Liver (tissue), 9 donors: ENCODE measurements around the gene KCNJ5. TPM values are rescaled to one million over a fixed set of nuclear protein-coding genes. Genes with fewer than 3 reads are reported as not detected.

Experiments
- DNase-seq: peaks from one replicate; pipeline ENCODE4 v3.0.0-alpha.2; 2017; ENCODE audit warnings: low spot score
- H3K27ac ChIP-seq, 2 donors: one replicate each; pipeline ENCODE4 v1.7.0; 2013; ENCODE audit warnings: inconsistent platforms in 2 of 2, low read length in 2 of 2, control low read depth in 1 of 2, low read depth in 1 of 2, mild to moderate bottlenecking in 1 of 2
- H3K27me3 ChIP-seq, 4 donors: one replicate each; pipeline versions ENCODE4 v1.6.1 to v1.7.0; 2013; ENCODE audit warnings: low read length in 3 of 4, inconsistent platforms in 1 of 4, mild to moderate bottlenecking in 1 of 4, moderate library complexity in 1 of 4; ENCODE audit not compliant: control insufficient read depth in 4 of 4, insufficient read depth in 4 of 4
- H3K36me3 ChIP-seq, 4 donors: one replicate each; pipeline versions ENCODE4 v1.6.1 to v1.7.0; 2013; ENCODE audit warnings: low read length in 3 of 4, mild to moderate bottlenecking in 3 of 4, low read depth in 1 of 4, moderate library complexity in 1 of 4; ENCODE audit not compliant: control insufficient read depth in 4 of 4, insufficient read depth in 3 of 4
- H3K4me1 ChIP-seq, 4 donors: one replicate each; pipeline versions ENCODE4 v1.6.1 to v1.7.0; 2013; ENCODE audit warnings: low read length in 3 of 4, mild to moderate bottlenecking in 3 of 4, moderate library complexity in 1 of 4; ENCODE audit not compliant: control insufficient read depth in 4 of 4, insufficient read depth in 4 of 4
- H3K4me3 ChIP-seq, 3 donors: one replicate each; pipeline versions ENCODE4 v1.6.1 to v1.7.0; 2013; ENCODE audit warnings: low read length in 3 of 3, control low read depth in 1 of 3, low read depth in 1 of 3, mild to moderate bottlenecking in 1 of 3
- H3K9ac ChIP-seq, 2 donors: one replicate each; pipeline ENCODE4 v1.7.0; 2013; ENCODE audit warnings: low read length in 2 of 2, mild to moderate bottlenecking in 2 of 2, moderate library complexity in 2 of 2, control low read depth in 1 of 2, low read depth in 1 of 2
- H3K9me3 ChIP-seq, 4 donors: one replicate each; pipeline versions ENCODE4 v1.6.1 to v1.7.0; 2013; ENCODE audit warnings: low read length in 3 of 4; ENCODE audit not compliant: control insufficient read depth in 4 of 4
- EGR1 ChIP-seq, 2 donors: IDR thresholded peaks; 2 replicates each; pipeline ENCODE4 v1.6.1; 2016 to 2018; ENCODE audit warnings: antibody characterized with exemption in 2 of 2, low read depth in 2 of 2
- FOXA1 ChIP-seq: IDR thresholded peaks from 2 replicates; pipeline ENCODE4 v1.6.1; 2016; ENCODE audit warnings: antibody characterized with exemption
- FOXA2 ChIP-seq: IDR thresholded peaks from 2 replicates; pipeline ENCODE4 v1.6.1; 2016; ENCODE audit warnings: antibody characterized with exemption
- GABPA ChIP-seq, 2 donors: IDR thresholded peaks in 1 of 2; conservative IDR thresholded peaks in 1 of 2; 2 replicates each; pipeline ENCODE4 v1.6.1; 2016; ENCODE audit warnings: antibody characterized with exemption in 2 of 2, mild to moderate bottlenecking in 1 of 2, moderate library complexity in 1 of 2
- HNF4A ChIP-seq, 2 donors: conservative IDR thresholded peaks; 2 replicates each; pipeline ENCODE4 v1.6.1; 2016; ENCODE audit warnings: antibody characterized with exemption in 2 of 2, mild to moderate bottlenecking in 2 of 2
- HNF4G ChIP-seq: IDR thresholded peaks from 2 replicates; pipeline ENCODE4 v1.6.1; 2016; ENCODE audit warnings: antibody characterized with exemption
- JUND ChIP-seq, 2 donors: IDR thresholded peaks; 2 replicates each; pipeline ENCODE4 v1.6.1; 2016; ENCODE audit warnings: antibody characterized with exemption in 2 of 2
- MAX ChIP-seq: IDR thresholded peaks from 2 replicates; pipeline ENCODE4 v1.6.1; 2016; ENCODE audit warnings: antibody characterized with exemption
- NR2F2 ChIP-seq: IDR thresholded peaks from 2 replicates; pipeline ENCODE4 v1.6.1; 2016; ENCODE audit warnings: antibody characterized with exemption
- RAD21 ChIP-seq, 2 donors: IDR thresholded peaks; 2 replicates each; pipeline ENCODE4 v1.6.1; 2016; ENCODE audit warnings: antibody characterized with exemption in 2 of 2, mild to moderate bottlenecking in 2 of 2
- REST ChIP-seq: IDR thresholded peaks from 2 replicates; pipeline ENCODE4 v1.6.1; 2016; ENCODE audit warnings: antibody characterized with exemption, mild to moderate bottlenecking
- RXRA ChIP-seq, 2 donors: IDR thresholded peaks; 2 replicates each; pipeline ENCODE4 v1.6.1; 2017 to 2018; ENCODE audit warnings: antibody characterized with exemption in 2 of 2, mild to moderate bottlenecking in 1 of 2
- SP1 ChIP-seq: IDR thresholded peaks from 2 replicates; pipeline ENCODE4 v1.6.1; 2018; ENCODE audit warnings: antibody characterized with exemption, mild to moderate bottlenecking
- TAF1 ChIP-seq: conservative IDR thresholded peaks from 2 replicates; pipeline ENCODE4 v1.6.1; 2016; ENCODE audit warnings: antibody characterized with exemption, mild to moderate bottlenecking
- YY1 ChIP-seq: IDR thresholded peaks from 2 replicates; pipeline ENCODE4 v1.6.1; 2016; ENCODE audit warnings: antibody characterized with exemption, mild to moderate bottlenecking
- ZBTB33 ChIP-seq: IDR thresholded peaks from 2 replicates; pipeline ENCODE4 v1.6.1; 2016; ENCODE audit warnings: antibody characterized with exemption
- WGBS: extraction: QIAGEN DNeasy Blood & Tissue Kit; methylation state at CpG from one replicate; pipeline ENCODE4 v1.1.7; 2013; 5-methylcytosine and 5-hydroxymethylcytosine counted together
- polyA plus RNA-seq, 2 donors: library from polyadenylated mRNA; stranded (reverse) in 1 of 2; unstranded in 1 of 2; fragments of 200-250 nt in 1 of 2; fragments of >200 nt in 1 of 2; fragmentation: Nextera tagmentation in 1 of 2; extraction: Ambion mirVana in 1 of 2; gene quantifications; one replicate each; pipeline versions ENCODE4 v1.2.1 to v1.2.3, GENCODE V29; 2013 to 2015
- total RNA-seq, 2 donors: library from RNA; depleted of rRNA; stranded (reverse); fragments of >200 nt; gene quantifications; one replicate each; pipeline ENCODE4 v1.2.3, GENCODE V29; 2014
- TF ChIP-seq, protein P1 (sequence below): fragments of 150-350 bp; IDR thresholded peaks from 2 replicates; pipeline ENCODE4 v1.5.1; 2017; ENCODE audit warnings: improper control_type of control experiment, low read depth, low read length; ENCODE audit not compliant: missing input control
- donor health status: healthy.
- donor health status: healthy.
- donor health status: healthy.
- donor health status: healthy.
- donor health status: healthy.

KCNJ5 gene
- total and polyA plus RNA-seq, 4 donors: 0.04 to 0.08 (median 0.06) TPM

GRCh38 chr11:128931668-128932067 lies 40.5 kb downstream of the KCNJ5 start:
- no peaks in the 10 kb centered on the region for H3K4me1 ChIP-seq
- DNase-seq: no peak
- no peak for TF ChIP-seq RXRA (IDR thresholded peaks at IDR 0.05)
- no peak for TF ChIP-seq GABPA (IDR thresholded peaks at IDR 0.05 in 1 of 2, conservative IDR thresholded peaks at IDR 0.05 in 1 of 2)
- no peak for TF ChIP-seq REST
- TF ChIP-seq, protein P1, sequence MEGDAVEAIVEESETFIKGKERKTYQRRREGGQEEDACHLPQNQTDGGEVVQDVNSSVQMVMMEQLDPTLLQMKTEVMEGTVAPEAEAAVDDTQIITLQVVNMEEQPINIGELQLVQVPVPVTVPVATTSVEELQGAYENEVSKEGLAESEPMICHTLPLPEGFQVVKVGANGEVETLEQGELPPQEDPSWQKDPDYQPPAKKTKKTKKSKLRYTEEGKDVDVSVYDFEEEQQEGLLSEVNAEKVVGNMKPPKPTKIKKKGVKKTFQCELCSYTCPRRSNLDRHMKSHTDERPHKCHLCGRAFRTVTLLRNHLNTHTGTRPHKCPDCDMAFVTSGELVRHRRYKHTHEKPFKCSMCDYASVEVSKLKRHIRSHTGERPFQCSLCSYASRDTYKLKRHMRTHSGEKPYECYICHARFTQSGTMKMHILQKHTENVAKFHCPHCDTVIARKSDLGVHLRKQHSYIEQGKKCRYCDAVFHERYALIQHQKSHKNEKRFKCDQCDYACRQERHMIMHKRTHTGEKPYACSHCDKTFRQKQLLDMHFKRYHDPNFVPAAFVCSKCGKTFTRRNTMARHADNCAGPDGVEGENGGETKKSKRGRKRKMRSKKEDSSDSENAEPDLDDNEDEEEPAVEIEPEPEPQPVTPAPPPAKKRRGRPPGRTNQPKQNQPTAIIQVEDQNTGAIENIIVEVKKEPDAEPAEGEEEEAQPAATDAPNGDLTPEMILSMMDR: no peak
- TF ChIP-seq TAF1: no peak
- TF ChIP-seq MAX: no peak
- no peak for TF ChIP-seq JUND (IDR thresholded peaks at IDR 0.05)
- TF ChIP-seq EGR1 (IDR thresholded peaks at IDR 0.05; ENCODE audit: low read depth in 2 of 2): no peak
- 86% methylated on average over 6 of the region's 6 CpGs for WGBS
- no peak overlapping the region for H3K9ac ChIP-seq
- no peak overlapping the region for H3K27ac ChIP-seq
- peaks cover 0 to 2% (median 0%) of the 10 kb centered on the region in 4 donors for H3K27me3 ChIP-seq
- H3K4me3 ChIP-seq: no peak overlapping the region
- H3K36me3 ChIP-seq: no peaks in the 10 kb centered on the region
- H3K9me3 ChIP-seq: no peaks in the 10 kb centered on the region

- H3K27me3 ChIP-seq: peaks cover 0 to 2% (median 0%) of the 10 kb centered on the region in 4 donors
- no peak overlapping the region for H3K9ac ChIP-seq
- no peaks in the 10 kb centered on the region for H3K9me3 ChIP-seq
- no peak overlapping the region for H3K27ac ChIP-seq
- DNase-seq: no peak
- WGBS: 85% methylated on average over 7 of the region's 7 CpGs
- H3K36me3 ChIP-seq: no peaks in the 10 kb centered on the region
- H3K4me1 ChIP-seq: no peaks in the 10 kb centered on the region
- no peak overlapping the region for H3K4me3 ChIP-seq
- no peak for TF ChIP-seq FOXA2
- no peak for TF ChIP-seq SP1
- TF ChIP-seq JUND (IDR thresholded peaks at IDR 0.05): no peak
- TF ChIP-seq RXRA (IDR thresholded peaks at IDR 0.05): no peak
- TF ChIP-seq MAX: no peak
- TF ChIP-seq YY1: no peak
- TF ChIP-seq REST: no peak
- TF ChIP-seq HNF4G: no peak
- no peak for TF ChIP-seq NR2F2
- TF ChIP-seq RAD21 (IDR thresholded peaks at IDR 0.05): no peak
- TF ChIP-seq, protein P1: no peak
- TF ChIP-seq TAF1: no peak
- TF ChIP-seq ZBTB33: no peak
- TF ChIP-seq FOXA1: no peak
- no peak for TF ChIP-seq HNF4A (conservative IDR thresholded peaks at IDR 0.05)
- TF ChIP-seq GABPA (IDR thresholded peaks at IDR 0.05 in 1 of 2, conservative IDR thresholded peaks at IDR 0.05 in 1 of 2): no peak
Observed at GRCh38 chr11:128933481-128934178, 42.5 kb downstream of the KCNJ5 start.
